ENCODE results near the gene SLC34A3.

DNA sequence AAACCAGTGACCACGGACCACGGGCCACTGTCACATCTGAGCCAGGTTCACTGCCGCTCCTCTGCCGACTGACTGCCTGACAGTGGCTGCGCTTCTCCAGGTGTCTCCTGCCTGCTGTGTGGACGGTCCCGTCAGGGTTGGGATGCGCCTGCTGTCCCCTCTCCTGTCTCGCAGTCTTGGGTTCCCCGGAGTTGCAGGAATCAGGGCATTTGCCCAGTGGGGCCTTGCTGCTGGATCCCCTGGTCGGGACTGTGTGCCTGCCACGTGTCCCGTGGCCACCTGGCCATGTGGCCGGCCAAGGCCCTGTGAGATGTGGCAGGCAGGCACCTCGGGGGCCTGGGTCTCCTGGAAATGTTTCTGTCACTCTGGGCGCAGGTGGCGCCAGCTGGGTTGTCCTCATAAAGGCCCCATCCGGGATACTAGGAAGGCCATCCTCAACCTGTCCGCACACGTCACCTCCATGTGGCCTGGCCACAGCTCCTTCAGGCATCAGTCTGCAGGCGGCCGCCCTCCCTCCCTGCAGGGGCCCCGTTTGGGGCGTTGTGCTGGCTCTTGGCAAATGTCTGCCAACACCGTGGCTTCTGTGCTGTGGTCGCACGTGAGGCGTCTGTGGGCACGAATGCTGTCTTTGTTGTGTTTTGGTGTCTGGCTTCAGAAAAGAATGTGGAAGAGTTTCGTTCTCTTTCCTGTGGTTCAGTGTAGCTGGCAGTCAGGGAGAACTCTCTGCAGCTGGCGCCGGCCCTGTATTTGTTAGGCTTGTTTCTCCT, 40.4 kb downstream of the SLC34A3 start:
- TF ChIP-seq JUN (IDR thresholded peaks at IDR 0.05; ENCODE audit: low read depth, low read length) = no peak
- no peak for TF ChIP-seq POLR2AphosphoS5 (IDR thresholded peaks at IDR 0.05; ENCODE audit: low read depth, low read length)
- no peak for TF ChIP-seq EZH2 (IDR thresholded peaks at IDR 0.05; ENCODE audit: low read depth, low read length, severe bottlenecking)
- no peak for TF ChIP-seq YY1 (IDR thresholded peaks at IDR 0.05; ENCODE audit: low read depth, low read length)
- no peak for TF ChIP-seq HDAC2 (IDR thresholded peaks at IDR 0.05; ENCODE audit: borderline replicate concordance in 1 of 2, low read depth in 2 of 2, low read length in 2 of 2)
- TF ChIP-seq, protein P1, sequence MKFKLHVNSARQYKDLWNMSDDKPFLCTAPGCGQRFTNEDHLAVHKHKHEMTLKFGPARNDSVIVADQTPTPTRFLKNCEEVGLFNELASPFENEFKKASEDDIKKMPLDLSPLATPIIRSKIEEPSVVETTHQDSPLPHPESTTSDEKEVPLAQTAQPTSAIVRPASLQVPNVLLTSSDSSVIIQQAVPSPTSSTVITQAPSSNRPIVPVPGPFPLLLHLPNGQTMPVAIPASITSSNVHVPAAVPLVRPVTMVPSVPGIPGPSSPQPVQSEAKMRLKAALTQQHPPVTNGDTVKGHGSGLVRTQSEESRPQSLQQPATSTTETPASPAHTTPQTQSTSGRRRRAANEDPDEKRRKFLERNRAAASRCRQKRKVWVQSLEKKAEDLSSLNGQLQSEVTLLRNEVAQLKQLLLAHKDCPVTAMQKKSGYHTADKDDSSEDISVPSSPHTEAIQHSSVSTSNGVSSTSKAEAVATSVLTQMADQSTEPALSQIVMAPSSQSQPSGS (IDR thresholded peaks at IDR 0.05; ENCODE audit: low read length) = no peak
- no peak for TF ChIP-seq CBX8 (IDR thresholded peaks at IDR 0.05; ENCODE audit: borderline replicate concordance, low read depth, low read length)
- no peak for TF ChIP-seq RAD21 (IDR thresholded peaks at IDR 0.05 in 1 of 2, conservative IDR thresholded peaks at IDR 0.05 in 1 of 2; ENCODE audit: low read depth in 2 of 2, low read length in 2 of 2)
- TF ChIP-seq JUND (IDR thresholded peaks at IDR 0.05; ENCODE audit: low read length) = no peak
- TF ChIP-seq, protein P2, sequence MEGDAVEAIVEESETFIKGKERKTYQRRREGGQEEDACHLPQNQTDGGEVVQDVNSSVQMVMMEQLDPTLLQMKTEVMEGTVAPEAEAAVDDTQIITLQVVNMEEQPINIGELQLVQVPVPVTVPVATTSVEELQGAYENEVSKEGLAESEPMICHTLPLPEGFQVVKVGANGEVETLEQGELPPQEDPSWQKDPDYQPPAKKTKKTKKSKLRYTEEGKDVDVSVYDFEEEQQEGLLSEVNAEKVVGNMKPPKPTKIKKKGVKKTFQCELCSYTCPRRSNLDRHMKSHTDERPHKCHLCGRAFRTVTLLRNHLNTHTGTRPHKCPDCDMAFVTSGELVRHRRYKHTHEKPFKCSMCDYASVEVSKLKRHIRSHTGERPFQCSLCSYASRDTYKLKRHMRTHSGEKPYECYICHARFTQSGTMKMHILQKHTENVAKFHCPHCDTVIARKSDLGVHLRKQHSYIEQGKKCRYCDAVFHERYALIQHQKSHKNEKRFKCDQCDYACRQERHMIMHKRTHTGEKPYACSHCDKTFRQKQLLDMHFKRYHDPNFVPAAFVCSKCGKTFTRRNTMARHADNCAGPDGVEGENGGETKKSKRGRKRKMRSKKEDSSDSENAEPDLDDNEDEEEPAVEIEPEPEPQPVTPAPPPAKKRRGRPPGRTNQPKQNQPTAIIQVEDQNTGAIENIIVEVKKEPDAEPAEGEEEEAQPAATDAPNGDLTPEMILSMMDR (IDR thresholded peaks at IDR 0.05; ENCODE audit: control extremely low read depth in 1 of 3, insufficient read depth in 1 of 3, low read depth in 1 of 3, low read length in 3 of 3) = no peak
- TF ChIP-seq RFX5 (IDR thresholded peaks at IDR 0.05; ENCODE audit: borderline replicate concordance, low read depth, low read length) = no peak
- no peak for TF ChIP-seq ASH2L (IDR thresholded peaks at IDR 0.05; ENCODE audit: low read length)
- TF ChIP-seq ZNF274 (IDR thresholded peaks at IDR 0.05; ENCODE audit: borderline replicate concordance, extremely low read depth, low read length) = no peak

Measured in H1 (cell line).